H9 (cell line): Measurements from ENCODE around the gene CACNA1G. TPM values are rescaled to one million over a fixed set of nuclear protein-coding genes. Genes with fewer than 3 reads are reported as not detected.

Experiments
- DNase-seq: peaks from one replicate; pipeline ENCODE4 v3.0.0-alpha.2; 2017
- H2AFZ ChIP-seq: one replicate; pipeline ENCODE4 v1.6.1; 2013; ENCODE audit warnings: mild to moderate bottlenecking, low read length, control low read depth, moderate library complexity
- H2AK5ac ChIP-seq: 2 replicates; pipeline ENCODE4 v1.6.1; 2013; ENCODE audit warnings: low read length, control low read depth, mixed read lengths; ENCODE audit not compliant: insufficient read length
- H2BK120ac ChIP-seq: one replicate; pipeline ENCODE4 v1.6.1; 2013; ENCODE audit warnings: low read depth, mild to moderate bottlenecking, low read length, control low read depth, inconsistent platforms; ENCODE audit not compliant: poor library complexity, severe bottlenecking
- H2BK12ac ChIP-seq: 2 replicates; pipeline ENCODE4 v1.6.1; 2013; ENCODE audit warnings: low read length, control low read depth, mixed read lengths, low read depth; ENCODE audit not compliant: insufficient read length
- H2BK15ac ChIP-seq: 2 replicates; pipeline ENCODE4 v1.6.1; 2013; ENCODE audit warnings: low read depth, low read length, control low read depth
- H2BK20ac ChIP-seq: one replicate; pipeline ENCODE4 v1.6.1; 2013; ENCODE audit warnings: low read depth, mild to moderate bottlenecking, low read length, control low read depth, inconsistent platforms; ENCODE audit not compliant: poor library complexity, severe bottlenecking
- H2BK5ac ChIP-seq: 2 replicates; pipeline ENCODE4 v1.6.1; 2013; ENCODE audit warnings: low read length, control low read depth, mixed read lengths; ENCODE audit not compliant: insufficient read length
- H3K14ac ChIP-seq: 2 replicates; pipeline ENCODE4 v1.6.1; 2013; ENCODE audit warnings: low read length, control low read depth; ENCODE audit not compliant: insufficient read depth
- H3K18ac ChIP-seq: 2 replicates; pipeline ENCODE4 v1.6.1; 2013; ENCODE audit warnings: low read depth, mild to moderate bottlenecking, mixed read lengths, low read length, control low read depth; ENCODE audit not compliant: insufficient read length
- H3K23ac ChIP-seq: 2 replicates; pipeline ENCODE4 v1.6.1; 2013; ENCODE audit warnings: low read length, control low read depth, mixed read lengths, low read depth; ENCODE audit not compliant: insufficient read length
- H3K23me2 ChIP-seq: 2 replicates; pipeline ENCODE4 v1.6.1; 2013; ENCODE audit warnings: low read depth, mild to moderate bottlenecking, mixed read lengths, low read length, control low read depth; ENCODE audit not compliant: insufficient read length, poor library complexity, severe bottlenecking
- H3K27ac ChIP-seq: 2 replicates; pipeline ENCODE4 v1.5.1; 2013; ENCODE audit warnings: low read length, control low read depth, mixed read lengths, low read depth; ENCODE audit not compliant: insufficient read length
- H3K27me3 ChIP-seq: 2 replicates; pipeline ENCODE4 v1.6.1; 2013; ENCODE audit warnings: low read length, control low read depth, inconsistent platforms; ENCODE audit not compliant: insufficient read depth
- H3K4ac ChIP-seq: 2 replicates; pipeline ENCODE4 v1.6.1; 2013; ENCODE audit warnings: low read depth, mild to moderate bottlenecking, control low read depth, inconsistent platforms, low read length, moderate library complexity
- H3K4me1 ChIP-seq: 2 replicates; pipeline ENCODE4 v1.6.1; 2013; ENCODE audit warnings: low read length, control low read depth, inconsistent platforms; ENCODE audit not compliant: insufficient read depth
- H3K4me2 ChIP-seq: 2 replicates; pipeline ENCODE4 v1.6.1; 2013; ENCODE audit warnings: low read length, control low read depth, mixed read lengths; ENCODE audit not compliant: insufficient read length, insufficient read depth
- H3K56ac ChIP-seq: 2 replicates; pipeline ENCODE4 v1.6.1; 2013; ENCODE audit warnings: low read depth, mild to moderate bottlenecking, mixed read lengths, low read length, control low read depth; ENCODE audit not compliant: insufficient read length
- H3K79me1 ChIP-seq: 2 replicates; pipeline ENCODE4 v1.6.1; 2013; ENCODE audit warnings: low read depth, mild to moderate bottlenecking, moderate library complexity, low read length, control low read depth, inconsistent platforms; ENCODE audit not compliant: insufficient read depth, poor library complexity, severe bottlenecking
- H3K79me2 ChIP-seq: 2 replicates; pipeline ENCODE4 v1.6.1; 2013; ENCODE audit warnings: low read length, control low read depth, inconsistent platforms; ENCODE audit not compliant: insufficient read depth
- H3K9ac ChIP-seq: 2 replicates; pipeline ENCODE4 v1.6.1; 2013; ENCODE audit warnings: low read length, control low read depth, mixed read lengths; ENCODE audit not compliant: insufficient read length; ENCODE audit errors: extremely low read depth
- H3K9me3 ChIP-seq: one replicate; pipeline ENCODE4 v1.6.1; 2013; ENCODE audit warnings: low read depth, low read length, inconsistent platforms; ENCODE audit not compliant: control insufficient read depth
- H3T11ph ChIP-seq: one replicate; pipeline ENCODE4 v1.6.1; 2013; ENCODE audit warnings: mild to moderate bottlenecking, low read length, control low read depth, inconsistent platforms
- H4K20me1 ChIP-seq: one replicate; pipeline ENCODE4 v1.6.1; 2013; ENCODE audit not compliant: control insufficient read depth, insufficient read length, insufficient read depth
- H4K5ac ChIP-seq: 2 replicates; pipeline ENCODE4 v1.6.1; 2013; ENCODE audit warnings: low read depth, mild to moderate bottlenecking, mixed read lengths, low read length, control low read depth; ENCODE audit not compliant: insufficient read length
- H4K8ac ChIP-seq: replicated peaks from 2 replicates; pipeline ENCODE4 v1.6.1; 2013; ENCODE audit warnings: low read length, control low read depth, mixed read lengths, low read depth; ENCODE audit not compliant: insufficient read length
- H4K91ac ChIP-seq: 2 replicates; pipeline ENCODE4 v1.6.1; 2013; ENCODE audit warnings: low read depth, mild to moderate bottlenecking, moderate library complexity, mixed read lengths, low read length, control low read depth; ENCODE audit not compliant: insufficient read length
- H3K27ac Mint-ChIP-seq, 3 experiments: 2 replicates in 2 of 3; 3 replicates in 1 of 3; pipeline ENCODE4 v1.8.0; 2020 to 2021; ENCODE audit warnings: mixed read lengths in 3 of 3, mild to moderate bottlenecking in 1 of 3, moderate library complexity in 1 of 3
- H3K27me3 Mint-ChIP-seq: 2 replicates; pipeline ENCODE4 v1.8.0; 2021; ENCODE audit warnings: low read depth, mild to moderate bottlenecking, moderate library complexity, mixed read lengths
- H3K36me3 Mint-ChIP-seq, 3 experiments: 2 replicates in 2 of 3; 3 replicates in 1 of 3; pipeline ENCODE4 v1.8.0; 2020 to 2021; ENCODE audit warnings: low read depth in 3 of 3, mixed read lengths in 3 of 3; ENCODE audit not compliant: insufficient read depth in 1 of 3
- H3K4me1 Mint-ChIP-seq, 2 experiments: 2 replicates each; pipeline ENCODE4 v1.8.0; 2020; ENCODE audit warnings: mixed read lengths in 2 of 2
- H3K4me3 Mint-ChIP-seq, 2 experiments: 2 replicates in 1 of 2; 3 replicates in 1 of 2; pipeline ENCODE4 v1.8.0; 2020 to 2021; ENCODE audit warnings: mild to moderate bottlenecking in 2 of 2, mixed read lengths in 2 of 2, moderate library complexity in 1 of 2
- H3K9me3 Mint-ChIP-seq, 2 experiments: 2 replicates in 1 of 2; 3 replicates in 1 of 2; pipeline ENCODE4 v1.8.0; 2020; ENCODE audit warnings: mild to moderate bottlenecking in 2 of 2, mixed read lengths in 2 of 2, moderate library complexity in 1 of 2
- CTCF ChIP-seq: fragments of 200-600 bp; sonication (generic); conservative IDR thresholded peaks from 3 replicates; pipeline ENCODE4 v1.8.0; 2021; ENCODE audit warnings: antibody characterized with exemption, mild to moderate bottlenecking
- WGBS: extraction: QIAGEN DNeasy Blood & Tissue Kit; methylation state at CpG from one replicate; pipeline ENCODE4 v1.1.7; 2013; ENCODE audit warnings: missing lambda C conversion rate, low lambda C conversion rate, mixed read lengths; ENCODE audit not compliant: insufficient read length; ENCODE audit errors: extremely low coverage; 5-methylcytosine and 5-hydroxymethylcytosine counted together
- total RNA-seq: library from RNA; stranded (reverse); gene quantifications from 2 replicates; pipeline ENCODE4 v1.2.1, GENCODE V29; 2021

Gene CACNA1G
- total RNA-seq, 1 experiment from 2014 or later, result 1.5 TPM

GRCh38 chr17:50571681-50572080 is 11.2 kb downstream of the CACNA1G start:
- no CpG with 5 or more reads among the region's 19 CpGs for WGBS
- Histone ChIP-seq H3K23ac (no peak overlapping the region), H2BK5ac (no peak overlapping the region), H3K56ac (no peak overlapping the region), H3K4me1 (no peaks in the 10 kb centered on the region), H4K20me1 (no peaks in the 10 kb centered on the region), H3K4me2 (no peak overlapping the region), H2AFZ (no peak overlapping the region), H3K27me3 (peaks cover 2% of the 10 kb centered on the region; the same call in 1 of the 2 replicates), H3K9me3 (no peaks in the 10 kb centered on the region), H2BK15ac (no peak overlapping the region), H4K91ac (no peak overlapping the region), H3K14ac (no peak overlapping the region), H3K79me2 (no peaks in the 10 kb centered on the region), H3T11ph (no peak overlapping the region), H2BK120ac (no peak overlapping the region), H3K27ac (no peak overlapping the region), H3K23me2 (no peaks in the 10 kb centered on the region), H3K79me1 (no peaks in the 10 kb centered on the region), H3K4ac (no peak overlapping the region), H4K5ac (no peak overlapping the region), H2BK12ac (no peak overlapping the region), H3K18ac (no peak overlapping the region), H4K8ac (no peak overlapping the region), H2AK5ac (no peak overlapping the region), H3K9ac (no peak overlapping the region), H2BK20ac (no peak overlapping the region)
- Mint-ChIP-seq H3K4me1 (peaks cover 18 to 30% of the 10 kb centered on the region in 2 experiments; a peak in 3 of 4 replicates), H3K27me3 (peaks cover 28% of the 10 kb centered on the region), H3K9me3 (no peaks in the 10 kb centered on the region), H3K27ac (no peak overlapping the region; a peak in 1 of 7 replicates), H3K4me3 (no peak overlapping the region), H3K36me3 (peaks cover 0 to 5% (median 2%) of the 10 kb centered on the region in 3 experiments; a peak in 2 of 7 replicates)
- DNase-seq, result no peak
- TF ChIP-seq CTCF, result no peak
